Endothelial cell of umbilical vein (primary cell): Measurements from ENCODE around the gene HIC1.
A peak's percentile ranks its signal among the peaks of the same experiment; 100 is the strongest.

Experiments
- POLR2A ChIP-seq: IDR thresholded peaks from 2 replicates; pipeline ENCODE4 v1.6.1; 2012; ENCODE audit warnings: low read depth, mild to moderate bottlenecking, control low read depth, low read length
- TF ChIP-seq, protein P1 (sequence below), 2 donors: IDR thresholded peaks; 1 replicate in 1 of 2; 2 replicates in 1 of 2; pipeline ENCODE4 v1.5.1; 2011; ENCODE audit warnings: low read length in 2 of 2, mild to moderate bottlenecking in 2 of 2, moderate library complexity in 2 of 2, control low read depth in 1 of 2, inconsistent platforms in 1 of 2, low read depth in 1 of 2; ENCODE audit not compliant: insufficient read depth in 1 of 2; ENCODE audit errors: extremely low read depth in 1 of 2

DNA sequence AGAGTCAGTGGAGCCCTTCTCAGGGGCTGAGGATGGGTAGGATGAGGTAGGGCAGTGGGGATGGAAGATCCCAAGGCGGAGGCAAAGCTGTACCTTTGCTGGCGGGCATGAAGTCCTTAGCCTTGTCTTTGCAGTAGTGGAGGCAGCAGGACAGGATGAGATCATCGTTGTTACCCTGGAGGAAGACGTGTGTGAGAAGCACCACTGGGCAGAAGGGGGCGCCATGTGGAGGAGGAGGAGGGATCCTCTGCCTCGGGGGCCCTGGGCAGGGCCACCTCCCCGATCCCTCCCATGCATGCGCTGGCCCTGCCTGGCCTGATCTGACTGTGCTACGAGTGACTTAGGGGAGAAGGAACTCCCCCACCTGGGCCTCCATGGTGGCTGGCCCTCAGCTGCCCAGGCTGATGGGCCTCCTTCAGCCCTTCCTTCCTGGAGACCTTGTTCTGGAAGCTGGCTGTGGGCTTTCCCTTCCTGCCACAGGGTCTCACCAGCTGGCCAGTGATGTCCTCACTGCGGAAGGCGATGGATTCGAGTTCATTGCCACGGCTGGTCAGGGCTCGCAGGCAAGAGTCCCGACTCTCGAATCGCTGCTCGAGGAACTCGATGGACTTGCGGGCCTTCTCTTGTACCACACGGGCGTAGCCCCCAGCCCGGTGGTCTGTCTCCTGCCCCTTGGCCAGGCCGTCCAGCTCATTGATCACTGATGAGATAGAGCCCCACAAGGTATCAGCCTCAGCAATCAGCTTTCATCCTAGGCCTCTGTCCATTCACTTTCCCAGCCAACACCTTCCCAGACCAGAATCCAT lies 10.3 kb downstream of the HIC1 start:
- TF ChIP-seq, protein P1, sequence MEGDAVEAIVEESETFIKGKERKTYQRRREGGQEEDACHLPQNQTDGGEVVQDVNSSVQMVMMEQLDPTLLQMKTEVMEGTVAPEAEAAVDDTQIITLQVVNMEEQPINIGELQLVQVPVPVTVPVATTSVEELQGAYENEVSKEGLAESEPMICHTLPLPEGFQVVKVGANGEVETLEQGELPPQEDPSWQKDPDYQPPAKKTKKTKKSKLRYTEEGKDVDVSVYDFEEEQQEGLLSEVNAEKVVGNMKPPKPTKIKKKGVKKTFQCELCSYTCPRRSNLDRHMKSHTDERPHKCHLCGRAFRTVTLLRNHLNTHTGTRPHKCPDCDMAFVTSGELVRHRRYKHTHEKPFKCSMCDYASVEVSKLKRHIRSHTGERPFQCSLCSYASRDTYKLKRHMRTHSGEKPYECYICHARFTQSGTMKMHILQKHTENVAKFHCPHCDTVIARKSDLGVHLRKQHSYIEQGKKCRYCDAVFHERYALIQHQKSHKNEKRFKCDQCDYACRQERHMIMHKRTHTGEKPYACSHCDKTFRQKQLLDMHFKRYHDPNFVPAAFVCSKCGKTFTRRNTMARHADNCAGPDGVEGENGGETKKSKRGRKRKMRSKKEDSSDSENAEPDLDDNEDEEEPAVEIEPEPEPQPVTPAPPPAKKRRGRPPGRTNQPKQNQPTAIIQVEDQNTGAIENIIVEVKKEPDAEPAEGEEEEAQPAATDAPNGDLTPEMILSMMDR (IDR thresholded peaks at IDR 0.05; ENCODE audit: extremely low read depth in 1 of 2, insufficient read depth in 1 of 2, low read depth in 1 of 2, low read length in 2 of 2), result peak; percentile 66 to 70
- no peak for TF ChIP-seq POLR2A
